Peyer's patch (tissue), 4 donors: ENCODE data around the gene NDST1.

ENCODE experiments used
- POLR2A ChIP-seq, 2 donors: fragments of 450-650 bp; IDR thresholded peaks; one replicate each; pipeline ENCODE4 v1.5.1; 2017; ENCODE audit warnings: antibody characterized with exemption in 2 of 2, mild to moderate bottlenecking in 2 of 2, moderate library complexity in 2 of 2
- TF ChIP-seq, protein P1 (sequence below), 6 experiments: fragments of 450-650 bp in 4 of 6; fragments of 200-600 bp in 2 of 6; sonication (generic) in 1 of 6; IDR thresholded peaks; one replicate each; pipeline ENCODE4 v1.5.1; 2017 to 2019; ENCODE audit warnings: antibody characterized with exemption in 6 of 6, mild to moderate bottlenecking in 3 of 6, moderate library complexity in 1 of 6

DNA sequence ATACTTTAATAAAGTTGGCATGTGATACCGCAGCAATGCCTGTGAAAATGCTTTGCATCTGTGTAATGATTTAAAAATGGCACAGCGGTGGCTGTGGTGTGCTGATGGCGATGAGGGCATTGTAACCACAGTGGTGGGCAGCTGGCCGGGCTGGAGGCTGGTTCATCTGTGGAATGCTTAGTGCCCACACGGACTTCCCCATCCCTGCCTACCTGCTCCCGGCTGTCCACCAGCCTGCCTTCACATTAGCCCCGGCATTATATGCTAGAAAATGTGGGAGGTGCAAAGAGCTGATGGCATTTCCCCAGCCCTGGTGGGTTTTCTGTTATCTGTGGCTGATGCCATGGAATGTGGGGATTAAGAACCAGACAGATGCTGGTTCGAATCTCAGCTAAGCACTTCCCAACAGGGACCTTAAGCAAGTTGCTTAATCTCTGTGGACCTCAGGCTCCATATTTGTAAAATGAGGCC lies 2.9 kb upstream of the NDST1 start:
- TF ChIP-seq, protein P1, sequence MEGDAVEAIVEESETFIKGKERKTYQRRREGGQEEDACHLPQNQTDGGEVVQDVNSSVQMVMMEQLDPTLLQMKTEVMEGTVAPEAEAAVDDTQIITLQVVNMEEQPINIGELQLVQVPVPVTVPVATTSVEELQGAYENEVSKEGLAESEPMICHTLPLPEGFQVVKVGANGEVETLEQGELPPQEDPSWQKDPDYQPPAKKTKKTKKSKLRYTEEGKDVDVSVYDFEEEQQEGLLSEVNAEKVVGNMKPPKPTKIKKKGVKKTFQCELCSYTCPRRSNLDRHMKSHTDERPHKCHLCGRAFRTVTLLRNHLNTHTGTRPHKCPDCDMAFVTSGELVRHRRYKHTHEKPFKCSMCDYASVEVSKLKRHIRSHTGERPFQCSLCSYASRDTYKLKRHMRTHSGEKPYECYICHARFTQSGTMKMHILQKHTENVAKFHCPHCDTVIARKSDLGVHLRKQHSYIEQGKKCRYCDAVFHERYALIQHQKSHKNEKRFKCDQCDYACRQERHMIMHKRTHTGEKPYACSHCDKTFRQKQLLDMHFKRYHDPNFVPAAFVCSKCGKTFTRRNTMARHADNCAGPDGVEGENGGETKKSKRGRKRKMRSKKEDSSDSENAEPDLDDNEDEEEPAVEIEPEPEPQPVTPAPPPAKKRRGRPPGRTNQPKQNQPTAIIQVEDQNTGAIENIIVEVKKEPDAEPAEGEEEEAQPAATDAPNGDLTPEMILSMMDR (IDR thresholded peaks at IDR 0.05) = no peak
- no peak for TF ChIP-seq POLR2A (IDR thresholded peaks at IDR 0.05)
